HG02763 (cell line): ENCODE measurements around the gene CEMP1.
"Not testable (repeated sequence)": the region's sequence is repeated elsewhere in the genome, so short reads cannot be mapped to it uniquely, and the experiment has no call there.

Experiments used
- ATAC-seq: cut with Tn5 transposase; IDR thresholded peaks from one replicate; pipeline ENCODE4 v1.9.1; 2021; ENCODE audit warnings: mild to moderate bottlenecking, moderate library complexity; ENCODE audit not compliant: unreplicated experiment

CEMP1 gene

DNA sequence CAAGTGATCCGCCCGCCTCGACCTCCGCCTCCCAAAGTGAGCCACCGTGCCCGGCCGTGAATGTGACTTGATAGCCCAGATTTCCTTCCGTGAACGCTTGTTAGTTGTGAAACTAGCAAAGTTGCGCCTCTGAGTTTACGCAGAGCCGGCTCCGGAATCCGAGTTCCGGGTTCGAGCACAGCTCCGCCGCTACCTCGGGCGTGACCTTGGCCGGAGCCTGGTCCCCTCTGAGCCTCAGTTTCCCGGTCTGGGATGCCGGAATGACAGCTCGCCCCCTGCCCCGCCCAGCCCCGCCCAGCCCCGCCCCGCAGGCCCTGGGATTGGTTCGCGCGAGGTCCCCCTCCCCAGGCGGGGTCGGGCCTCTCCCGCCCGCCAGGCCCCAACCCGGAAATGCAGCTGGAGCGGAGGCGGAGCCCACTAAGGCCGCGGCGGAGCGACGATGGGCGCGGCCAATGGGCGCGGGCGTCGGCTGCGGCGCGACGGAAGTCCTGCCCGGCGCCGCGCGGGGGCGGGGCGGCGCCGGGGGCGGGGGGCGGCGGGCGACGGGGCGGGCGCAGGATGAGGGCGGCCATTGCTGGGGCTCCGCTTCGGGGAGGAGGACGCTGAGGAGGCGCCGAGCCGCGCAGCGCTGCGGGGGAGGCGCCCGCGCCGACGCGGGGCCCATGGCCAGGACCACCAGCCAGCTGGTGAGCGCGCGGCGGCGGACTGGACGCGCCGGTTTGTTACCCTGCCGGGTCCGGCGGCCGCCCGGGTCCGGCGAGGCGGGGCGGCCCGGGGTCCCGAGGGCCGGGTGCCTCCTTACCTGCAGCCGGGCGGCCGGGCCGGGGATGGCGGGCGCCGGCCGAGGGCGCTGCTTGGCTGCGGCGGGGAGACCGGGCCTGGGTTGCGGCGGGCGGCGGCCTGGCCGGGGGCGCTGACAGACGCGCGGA is 6.5 kb upstream of the CEMP1 start, which contains the start of gene PDPK1:
PDPK1 (plus strand) TSS at position 571 of the 929 bp plus-strand sequence; CDS start at position 663, 92 bp downstream.
- ATAC-seq, result peak; percentile 90

DNA sequence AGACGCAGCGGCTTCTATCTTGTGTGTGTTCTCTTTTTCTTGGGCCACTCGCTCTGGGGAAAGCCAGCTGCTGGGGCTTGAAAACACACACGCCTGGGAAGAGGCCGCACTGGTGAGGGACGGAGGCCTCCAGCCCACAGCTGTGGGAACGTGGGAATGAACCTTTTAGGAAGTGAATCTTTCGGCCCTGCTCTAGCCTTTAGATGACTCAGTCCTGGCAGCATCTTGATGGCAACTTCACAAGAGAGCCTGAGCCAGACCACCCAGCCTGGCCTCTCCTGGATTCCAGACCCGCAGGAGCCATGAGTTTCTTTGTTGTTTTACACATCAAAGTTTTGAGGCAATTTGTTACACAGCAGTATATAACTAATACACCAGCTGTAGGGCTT is 4.4 kb upstream of the CEMP1 start:
- no peak for ATAC-seq

GRCh38 chr16:2534335-2534734 is 3.1 kb upstream of the CEMP1 start:
- ATAC-seq, result not testable (repeated sequence)

- ATAC-seq, result no peak
These were observed 2.7 kb upstream of the CEMP1 start for GRCh38 chr16:2533912-2534311.

GRCh38 chr16:2533142-2533755 is 2.0 kb upstream of the CEMP1 start:
- ATAC-seq, result not testable (repeated sequence)

- no peak for ATAC-seq
These were observed 1.4 kb upstream of the CEMP1 start for GRCh38 chr16:2532494-2533141.

DNA sequence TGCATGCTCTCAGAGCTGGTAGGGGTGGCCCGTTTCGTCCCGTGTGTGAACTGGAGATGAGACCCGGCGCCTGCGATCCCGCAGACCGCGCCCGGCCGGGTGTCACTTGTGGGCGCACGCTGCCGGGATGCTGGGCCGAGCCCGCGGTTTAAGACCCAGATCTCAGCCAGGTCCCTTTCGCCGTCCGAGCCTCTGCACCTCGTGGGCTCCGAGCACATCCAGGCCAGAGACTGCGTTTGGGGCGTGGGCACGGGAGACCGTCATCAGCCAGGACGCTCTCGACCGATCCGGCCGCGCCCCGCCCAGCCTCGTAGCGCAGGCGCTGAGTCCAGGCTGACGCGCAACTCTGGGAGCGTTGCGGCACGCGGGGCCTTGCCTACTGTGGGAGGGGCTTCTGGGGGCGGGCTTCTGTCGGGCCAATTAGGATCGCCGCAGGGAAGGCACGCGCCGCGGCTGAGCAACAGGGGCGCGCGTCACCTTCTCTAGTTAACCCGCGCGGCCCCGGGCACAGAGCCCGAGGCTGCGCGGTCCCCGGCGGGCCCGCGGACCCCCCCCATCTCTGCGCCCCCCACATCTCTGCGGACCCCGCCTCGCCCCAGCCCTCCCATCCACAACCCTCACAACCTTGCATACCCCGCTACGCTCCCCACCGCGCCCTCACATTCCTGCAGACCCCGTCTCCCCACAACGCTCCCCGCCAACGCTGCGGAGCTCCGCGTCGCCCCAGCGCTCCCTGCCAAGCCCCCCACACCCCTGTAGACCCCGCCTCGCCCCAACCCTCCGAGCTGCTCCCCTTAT is 687 bp upstream of the CEMP1 start:
- peak; percentile 81 for ATAC-seq

DNA sequence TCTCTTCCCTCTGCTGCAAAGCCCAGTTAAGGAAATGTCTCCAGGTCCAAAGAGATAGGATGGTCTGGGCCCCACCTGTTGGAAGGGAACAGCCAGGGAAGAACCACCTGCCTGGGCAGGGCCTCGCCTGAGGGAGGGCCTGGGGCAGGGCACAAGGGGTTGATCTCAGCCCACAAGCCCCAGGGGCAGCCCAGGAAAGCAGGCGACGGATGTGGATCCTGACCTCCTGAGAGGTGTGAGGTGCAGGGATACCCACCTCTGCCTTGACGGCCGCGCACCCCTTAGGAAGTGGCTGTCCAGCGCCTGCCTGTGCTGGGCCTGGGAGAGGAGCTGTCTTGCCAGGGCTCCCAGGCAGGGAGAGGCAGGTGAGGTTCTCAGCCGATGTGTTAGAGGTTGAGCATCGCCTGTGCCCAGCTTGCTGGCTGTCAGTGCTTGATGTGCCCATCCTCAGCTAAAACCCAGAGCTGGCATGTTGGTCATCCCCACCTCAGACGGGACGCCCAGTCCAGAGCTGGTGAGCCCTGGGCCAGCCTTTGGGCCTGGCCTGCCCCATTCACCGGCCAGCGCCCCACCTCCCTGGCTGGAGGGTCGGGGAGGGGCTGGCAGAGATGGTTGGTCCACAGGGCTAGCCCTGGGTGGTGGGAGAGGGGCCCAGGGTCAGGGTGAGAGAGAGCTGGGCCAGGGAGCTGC is 434 bp downstream of the CEMP1 start:
- no peak for ATAC-seq

DNA sequence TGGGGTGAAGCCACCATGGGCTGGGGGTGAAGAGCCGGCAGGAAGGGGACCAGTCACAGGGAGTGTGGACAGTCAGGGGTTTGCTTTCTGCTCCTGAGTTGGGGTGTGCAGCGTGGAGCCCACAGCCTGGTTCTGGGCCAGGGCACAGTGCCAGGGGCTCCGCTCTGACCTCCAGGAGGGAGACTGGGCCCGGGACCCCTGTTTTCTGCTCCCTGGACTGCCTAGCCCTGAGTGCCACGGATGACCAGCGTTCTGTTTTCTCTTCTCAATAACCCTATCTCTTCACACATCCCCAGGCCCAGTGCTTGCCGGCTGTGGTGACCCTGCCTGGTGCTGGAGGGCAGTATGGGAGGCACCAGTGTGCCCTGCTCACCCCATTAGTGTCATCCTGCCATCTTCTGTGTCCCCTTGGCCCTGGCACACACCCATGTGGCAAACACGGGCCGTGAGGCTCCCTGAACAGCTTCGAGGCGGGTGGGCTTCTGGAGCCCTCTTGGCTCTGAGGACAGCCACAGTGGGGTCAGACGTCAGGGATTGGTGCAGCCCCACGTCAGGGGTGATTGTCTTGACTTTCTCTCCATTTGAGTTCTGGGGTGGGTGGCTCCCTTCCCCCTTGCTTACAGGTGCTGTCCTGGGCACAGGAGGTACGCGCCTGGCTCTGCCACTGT is 1.1 kb downstream of the CEMP1 start:
- ATAC-seq, result no peak

DNA sequence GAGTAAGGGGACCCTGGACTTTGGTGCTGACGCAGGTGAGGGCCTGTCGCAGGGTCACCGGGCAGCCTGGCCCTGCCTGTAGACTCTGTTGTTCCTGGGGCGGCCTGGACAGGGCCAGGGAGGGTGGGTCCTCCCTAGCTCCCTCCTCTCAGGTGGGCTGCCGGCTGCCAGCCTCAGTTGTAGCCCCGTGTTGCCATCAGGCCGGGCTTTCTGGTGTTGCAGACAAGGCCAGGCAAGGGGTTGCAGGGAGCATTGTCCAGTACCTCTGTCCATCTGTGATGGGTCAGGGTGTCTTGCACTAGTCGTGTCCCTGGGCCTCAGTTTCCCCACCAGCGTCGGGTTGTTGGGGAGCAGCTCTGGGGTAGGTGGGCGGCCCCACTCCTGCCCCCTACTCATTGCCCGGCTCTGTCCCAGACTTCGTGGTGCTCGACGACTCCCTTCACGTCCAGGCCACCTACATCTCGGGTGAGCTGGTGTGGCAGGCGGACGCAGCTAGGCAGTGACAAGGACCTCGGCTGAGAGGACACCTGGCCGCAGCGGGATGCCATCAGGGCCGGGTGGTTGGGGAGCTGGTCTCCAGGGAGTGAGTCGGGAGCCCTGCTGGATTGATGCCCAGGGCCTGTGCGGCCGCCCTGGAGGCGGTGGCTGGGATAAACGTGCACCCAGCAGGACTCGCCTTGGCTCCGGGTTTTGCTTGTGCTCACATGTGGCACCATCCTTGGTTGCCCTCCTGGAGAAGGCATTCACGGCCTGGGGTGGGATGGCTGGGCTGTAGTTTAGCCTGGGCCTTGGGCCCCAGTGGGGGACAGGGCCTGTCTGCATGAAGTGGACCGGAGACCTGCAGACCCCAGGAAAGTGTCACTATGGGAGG is 1.9 kb downstream of the CEMP1 start:
- ATAC-seq, result no peak

DNA sequence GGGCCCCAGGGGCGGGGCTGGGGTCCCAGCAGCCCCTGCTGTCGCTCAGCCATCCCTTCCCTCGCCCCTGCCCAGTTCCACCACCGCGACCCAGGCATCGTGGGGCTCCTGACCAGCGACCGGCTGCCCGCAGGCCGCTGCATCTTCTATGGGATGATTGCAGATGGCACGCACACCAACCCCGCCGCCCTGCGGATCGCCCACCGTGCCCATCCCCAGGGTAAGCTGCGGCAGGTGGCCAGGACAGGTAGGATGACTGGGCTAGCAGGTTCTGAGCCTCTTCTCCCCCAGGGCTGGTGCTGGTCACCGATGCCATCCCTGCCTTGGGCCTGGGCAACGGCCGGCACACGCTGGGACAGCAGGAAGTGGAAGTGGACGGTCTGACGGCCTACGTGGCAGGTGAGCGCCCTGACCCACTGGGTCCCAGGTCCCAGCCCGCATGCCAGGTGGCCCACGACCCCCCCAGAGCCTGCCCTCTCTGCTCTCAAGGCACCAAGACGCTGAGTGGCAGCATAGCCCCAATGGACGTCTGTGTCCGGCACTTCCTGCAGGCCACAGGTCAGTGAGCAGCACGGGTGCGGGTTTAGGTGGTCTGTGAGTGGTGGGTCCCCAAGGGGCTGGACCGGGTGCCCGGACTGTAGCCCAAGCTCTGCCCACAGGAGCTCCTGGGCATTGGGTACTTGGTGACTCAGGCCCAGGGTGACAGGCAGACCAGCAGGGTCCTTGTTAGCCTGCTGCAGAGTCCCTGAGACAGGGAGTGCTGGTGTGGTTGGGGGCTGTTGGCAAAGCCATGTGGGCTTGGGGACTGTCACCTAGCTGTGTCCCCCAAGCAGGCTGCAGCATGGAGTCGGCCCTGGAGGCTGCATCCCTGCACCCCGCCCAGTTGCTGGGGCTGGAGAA is 2.8 kb downstream of the CEMP1 start:
- no peak for ATAC-seq

GRCh38 chr16:2527784-2528100 is 3.5 kb downstream of the CEMP1 start:
- no peak for ATAC-seq

GRCh38 chr16:2527071-2527783 is 4.0 kb downstream of the CEMP1 start:
- no peak for ATAC-seq

GRCh38 chr16:2526135-2526534 is 5.1 kb downstream of the CEMP1 start:
- no peak for ATAC-seq

DNA sequence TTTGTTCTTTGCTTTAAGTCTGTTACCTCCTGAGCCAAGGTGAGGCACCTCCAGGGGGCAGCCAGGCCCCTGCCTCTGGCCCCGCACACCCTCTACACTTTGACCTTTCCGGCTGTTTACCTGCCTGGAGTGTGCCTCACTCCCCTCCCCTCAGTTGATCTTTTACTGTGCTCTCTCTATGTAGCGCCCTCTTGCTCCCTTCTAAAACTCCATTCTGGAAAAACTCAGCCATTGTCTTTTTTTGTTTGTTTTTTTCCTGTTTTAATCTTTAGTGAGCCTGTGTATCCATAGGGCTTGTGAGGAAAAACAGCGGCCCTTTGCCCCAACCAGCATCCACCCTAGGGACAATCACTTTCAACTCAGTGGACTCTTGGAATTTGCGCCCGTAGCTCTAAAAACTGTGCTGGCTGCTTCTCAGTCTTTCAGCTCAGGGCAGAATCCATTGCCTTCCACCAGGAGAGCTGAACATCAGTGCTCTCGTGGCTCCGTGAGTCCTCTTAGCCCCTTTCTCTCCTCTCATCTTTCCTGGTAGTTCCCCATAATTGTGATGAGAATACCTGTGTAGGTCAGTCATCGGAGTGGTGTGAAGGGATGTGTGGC is 6.8 kb downstream of the CEMP1 start:
- ATAC-seq, result no peak

- ATAC-seq, result no peak
These were observed 7.4 kb downstream of the CEMP1 start for GRCh38 chr16:2523801-2524231.
